ENCODE data around the gene C18orf63.

Gene C18orf63

DNA sequence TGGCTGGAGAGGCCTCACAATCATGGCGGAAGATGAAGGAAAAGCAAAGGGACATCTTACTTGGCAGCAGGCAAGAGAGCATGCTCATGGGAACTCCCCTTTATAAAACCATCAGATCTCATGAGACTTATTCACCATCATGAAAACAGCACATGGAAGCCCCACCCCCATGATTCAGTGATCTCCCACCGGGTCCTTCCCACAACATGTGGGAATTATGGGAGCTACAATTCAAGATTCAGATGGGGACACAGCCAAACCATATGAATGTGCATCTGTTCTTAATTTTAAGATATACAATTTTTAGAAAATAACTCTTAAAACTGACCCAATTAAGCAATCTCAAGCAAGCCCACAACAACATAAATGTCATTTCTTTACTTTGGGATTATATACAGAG, 12.6 kb downstream of the C18orf63 start:
- Histone ChIP-seq H3K4me3 (no peak overlapping the region), H3K4me2 (no peak overlapping the region), H3K36me3 (no peaks in the 10 kb centered on the region), H4K20me1 (no peaks in the 10 kb centered on the region), H3K27me3 (no peaks in the 10 kb centered on the region), H3K27ac (no peak overlapping the region), H3K9ac (no peak overlapping the region), H3K4me1 (peaks cover 0 to 4% (median 0%) of the 10 kb centered on the region in 10 experiments; a peak in 5 of 20 replicates), H3K9me3 (replicated peaks in 1 of 11) (peaks cover 3 to 9% (median 4%) of the 10 kb centered on the region in 11 experiments; a peak in 20 of 22 replicates)
- no peak for TF ChIP-seq Cebpa-rat (IDR thresholded peaks at IDR 0.05)

DNA sequence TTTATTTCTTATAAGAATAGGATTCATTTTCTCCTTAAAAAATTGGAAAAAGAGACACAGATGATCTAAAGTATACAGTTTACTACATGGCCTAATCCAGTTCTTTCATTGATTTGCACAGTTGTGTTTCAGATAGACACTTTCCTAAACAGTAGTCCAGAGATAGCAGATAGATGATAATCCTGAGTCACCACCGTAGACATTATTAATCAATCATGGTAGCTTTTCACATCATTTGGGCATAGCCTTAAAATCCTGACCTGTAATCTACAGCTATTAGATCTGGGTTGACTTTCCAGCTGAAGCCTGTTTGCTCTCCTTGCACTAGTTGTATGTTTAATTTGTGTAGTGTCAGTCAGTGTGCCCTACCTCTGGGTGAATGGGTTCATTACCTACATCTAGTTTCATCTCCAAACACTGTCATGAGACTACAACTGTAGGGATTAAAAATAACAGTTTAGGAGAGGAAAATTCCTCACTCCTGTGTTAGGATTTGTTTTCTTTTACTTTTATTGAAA, 14.1 kb downstream of the C18orf63 start:
- no peaks in the 10 kb centered on the region for H4K20me1 ChIP-seq
- no peak for TF ChIP-seq Cebpa-rat (IDR thresholded peaks at IDR 0.05)
- no peak overlapping the region for H3K4me2 ChIP-seq
- H3K9me3 ChIP-seq (replicated peaks in 1 of 11) = peaks cover 7 to 14% (median 8%) of the 10 kb centered on the region in 11 experiments; a peak in 20 of 22 replicates
- H3K4me3 ChIP-seq = no peak overlapping the region
- H3K36me3 ChIP-seq = no peaks in the 10 kb centered on the region
- no peak overlapping the region for H3K27ac ChIP-seq
- peaks cover 5 to 13% (median 8%) of the 10 kb centered on the region in 10 experiments; a peak in 16 of 20 replicates for H3K4me1 ChIP-seq
- H3K27me3 ChIP-seq = no peaks in the 10 kb centered on the region
- H3K9ac ChIP-seq = no peak overlapping the region

DNA sequence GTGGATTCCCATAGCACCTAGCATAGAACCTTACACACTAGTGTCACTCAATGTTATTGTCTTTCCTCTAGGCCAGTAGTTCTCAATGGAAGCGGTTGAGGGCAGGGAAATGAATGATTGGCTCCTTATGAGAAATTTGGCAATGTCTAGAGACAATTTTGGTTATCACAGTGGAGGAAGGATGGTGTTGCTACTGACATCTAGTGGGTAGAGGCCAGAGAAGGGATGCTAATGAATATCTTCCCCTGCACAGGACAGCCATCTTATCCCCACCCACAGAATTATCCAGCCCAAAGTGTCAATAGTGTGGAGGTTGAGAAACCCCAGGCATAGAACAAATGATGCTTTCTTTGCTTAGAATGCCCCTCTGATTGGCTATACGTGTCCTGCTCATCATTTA, 15.8 kb downstream of the C18orf63 start:
- Histone ChIP-seq H3K9me3 (replicated peaks in 1 of 11) (peaks cover 7 to 14% (median 8%) of the 10 kb centered on the region in 11 experiments; a peak in 20 of 22 replicates), H3K9ac (no peak overlapping the region), H3K4me3 (no peak overlapping the region), H3K36me3 (no peaks in the 10 kb centered on the region), H4K20me1 (no peaks in the 10 kb centered on the region), H3K27me3 (no peaks in the 10 kb centered on the region), H3K4me1 (peaks cover 5 to 16% (median 9%) of the 10 kb centered on the region in 10 experiments; a peak in 16 of 20 replicates), H3K4me2 (no peak overlapping the region), H3K27ac (no peak overlapping the region)
- no peak for TF ChIP-seq Cebpa-rat (IDR thresholded peaks at IDR 0.05)

DNA sequence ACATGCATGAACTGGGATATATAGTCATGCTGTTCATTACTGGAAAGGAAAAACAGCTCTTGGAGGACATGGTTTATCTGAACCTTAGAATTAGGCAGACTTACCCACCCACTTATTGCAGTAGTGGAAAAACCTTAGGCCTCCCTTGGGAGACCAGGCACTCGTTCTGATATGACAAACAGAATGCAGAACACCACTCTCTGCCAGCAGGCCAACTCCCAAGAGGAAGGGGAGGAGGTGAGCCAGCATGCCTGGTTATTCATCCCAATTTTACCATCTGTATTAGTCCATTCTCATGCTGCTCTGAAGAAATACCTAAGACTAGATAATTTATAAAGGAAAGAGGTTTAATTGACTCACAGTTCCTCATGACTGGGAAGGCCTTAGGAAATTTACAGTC, 17.5 kb downstream of the C18orf63 start:
- Histone ChIP-seq H4K20me1 (no peaks in the 10 kb centered on the region), H3K4me2 (peak overlapping the region in 5 of 11 experiments; percentile 4 to 36 (median 17); a peak in 4 of 22 replicates), H3K4me1 (peaks cover 5 to 16% (median 9%) of the 10 kb centered on the region in 10 experiments; a peak in 16 of 20 replicates), H3K36me3 (no peaks in the 10 kb centered on the region), H3K9ac (no peak overlapping the region), H3K4me3 (no peak overlapping the region), H3K27me3 (no peaks in the 10 kb centered on the region), H3K9me3 (replicated peaks in 1 of 11) (peaks cover 7 to 14% (median 8%) of the 10 kb centered on the region in 11 experiments; a peak in 20 of 22 replicates), H3K27ac (no peak overlapping the region)
- no peak for TF ChIP-seq Cebpa-rat (IDR thresholded peaks at IDR 0.05)

DNA sequence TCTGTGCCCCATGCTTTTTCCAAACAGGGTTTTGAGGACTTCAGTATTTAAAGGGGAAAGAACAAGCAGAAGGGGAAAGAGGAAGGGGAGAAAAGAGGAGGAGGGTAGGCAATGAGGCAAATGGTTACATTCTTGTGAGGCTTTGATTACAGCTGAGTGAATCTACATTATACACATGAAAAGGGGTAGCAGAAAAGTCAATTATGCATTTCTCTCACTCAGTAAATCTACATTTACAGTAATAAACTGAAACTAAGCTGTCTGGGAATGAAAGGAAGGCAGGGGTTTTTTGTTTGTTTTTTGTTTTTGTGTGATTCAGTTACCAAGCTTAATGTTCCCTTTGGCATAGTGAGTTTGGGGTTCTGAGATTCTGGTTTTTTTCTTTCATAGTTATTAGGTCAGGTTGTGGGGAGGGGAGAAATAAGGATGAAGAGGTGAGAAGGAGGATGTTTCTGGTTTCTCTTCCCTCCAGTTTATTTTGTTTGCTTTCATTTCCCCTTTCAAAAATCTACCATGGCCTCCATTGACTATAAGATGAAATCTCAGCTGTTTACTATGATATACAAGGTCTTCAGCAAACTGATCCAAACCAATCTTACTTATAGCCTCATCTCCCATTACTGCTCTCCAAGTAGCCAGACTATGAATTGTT, 18.7 kb downstream of the C18orf63 start:
- H3K9ac ChIP-seq = no peak overlapping the region
- no peak for TF ChIP-seq Cebpa-rat (IDR thresholded peaks at IDR 0.05)
- H3K4me2 ChIP-seq = peak overlapping the region in 6 of 11 experiments; percentile 17 to 61 (median 39); a peak in 10 of 22 replicates
- H3K27me3 ChIP-seq = no peaks in the 10 kb centered on the region
- peaks cover 7 to 14% (median 8%) of the 10 kb centered on the region in 11 experiments; a peak in 20 of 22 replicates for H3K9me3 ChIP-seq (replicated peaks in 1 of 11)
- H3K36me3 ChIP-seq = no peaks in the 10 kb centered on the region
- H4K20me1 ChIP-seq = no peaks in the 10 kb centered on the region
- H3K4me3 ChIP-seq = no peak overlapping the region
- 0 out of 22 replicates have a peak overlapping the region, but pooled peaks of 1 of the 11 experiments have one; percentile 7 for H3K27ac ChIP-seq
- peaks cover 5 to 16% (median 9%) of the 10 kb centered on the region in 10 experiments; a peak in 16 of 20 replicates for H3K4me1 ChIP-seq

DNA sequence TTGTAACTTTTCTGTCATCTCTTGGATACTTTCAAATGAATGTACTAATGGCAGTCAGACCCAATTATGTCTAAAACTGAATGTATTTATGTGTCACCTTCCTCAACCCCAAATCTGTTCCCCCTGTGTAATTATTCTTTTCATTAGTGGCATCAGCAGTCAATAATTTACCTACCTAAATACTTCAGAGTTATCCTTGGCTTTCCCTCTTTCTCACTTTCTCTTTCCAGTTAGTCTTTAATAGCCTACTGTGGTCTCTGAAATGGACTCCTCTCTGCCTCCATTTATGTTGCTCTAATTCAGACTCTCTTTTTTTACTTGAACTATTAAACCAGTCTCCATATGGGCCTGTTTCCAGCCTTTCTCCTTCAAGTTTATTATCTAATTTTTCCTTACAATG, 21.0 kb downstream of the C18orf63 start:
- Histone ChIP-seq H3K9me3 (replicated peaks in 1 of 11) (peaks cover 7 to 14% (median 8%) of the 10 kb centered on the region in 11 experiments; a peak in 20 of 22 replicates), H4K20me1 (no peaks in the 10 kb centered on the region), H3K9ac (no peak overlapping the region), H3K36me3 (no peaks in the 10 kb centered on the region), H3K27me3 (no peaks in the 10 kb centered on the region), H3K27ac (no peak overlapping the region), H3K4me1 (peaks cover 5 to 24% (median 10%) of the 10 kb centered on the region in 10 experiments; a peak in 17 of 20 replicates), H3K4me2 (no peak overlapping the region), H3K4me3 (no peak overlapping the region)
- TF ChIP-seq Cebpa-rat (IDR thresholded peaks at IDR 0.05) = no peak

DNA sequence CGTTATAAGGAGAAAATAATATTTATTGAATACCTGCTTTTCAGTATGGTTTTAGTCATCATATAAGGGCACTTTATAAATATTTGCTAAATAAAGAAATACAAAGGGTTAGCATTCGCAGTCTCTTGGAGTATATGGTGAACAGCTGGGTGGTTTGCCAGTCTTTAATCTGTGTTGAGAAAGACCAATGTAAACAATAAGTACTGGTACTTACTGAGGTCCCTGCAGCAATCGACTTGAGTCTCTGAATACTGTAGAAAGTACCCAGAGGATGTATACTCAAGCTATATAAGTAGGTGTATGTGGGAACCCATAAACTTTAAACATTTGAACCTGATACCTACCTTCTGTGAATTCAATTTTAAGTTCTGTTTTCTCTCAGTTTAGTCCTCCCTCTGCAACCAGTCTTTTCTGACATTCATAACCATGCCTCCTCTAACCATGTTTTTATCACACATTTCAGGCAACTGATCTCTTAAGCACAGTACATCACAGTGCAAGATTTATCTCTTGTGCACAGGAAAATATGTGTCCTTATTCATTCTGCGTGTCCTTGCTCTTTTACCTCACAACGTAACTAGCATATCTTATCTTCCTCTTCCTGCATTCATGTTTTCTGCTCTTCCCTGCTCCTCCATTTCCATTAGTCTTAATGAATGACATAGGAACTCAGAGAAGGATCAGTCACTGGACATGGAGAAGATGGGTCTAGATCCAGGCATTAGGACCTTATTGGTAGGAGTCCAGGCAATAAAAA, 21.7 kb downstream of the C18orf63 start:
- no peak for TF ChIP-seq Cebpa-rat (IDR thresholded peaks at IDR 0.05)
- peaks cover 7 to 13% (median 8%) of the 10 kb centered on the region in 11 experiments; a peak in 20 of 22 replicates for H3K9me3 ChIP-seq (replicated peaks in 1 of 11)
- H3K27ac ChIP-seq = no peak overlapping the region
- H3K4me2 ChIP-seq = no peak overlapping the region
- no peaks in the 10 kb centered on the region for H3K36me3 ChIP-seq
- H3K9ac ChIP-seq = no peak overlapping the region
- no peak overlapping the region for H3K4me3 ChIP-seq
- H3K4me1 ChIP-seq = peaks cover 5 to 24% (median 11%) of the 10 kb centered on the region in 10 experiments; a peak in 18 of 20 replicates
- no peaks in the 10 kb centered on the region for H4K20me1 ChIP-seq
- no peaks in the 10 kb centered on the region for H3K27me3 ChIP-seq

DNA sequence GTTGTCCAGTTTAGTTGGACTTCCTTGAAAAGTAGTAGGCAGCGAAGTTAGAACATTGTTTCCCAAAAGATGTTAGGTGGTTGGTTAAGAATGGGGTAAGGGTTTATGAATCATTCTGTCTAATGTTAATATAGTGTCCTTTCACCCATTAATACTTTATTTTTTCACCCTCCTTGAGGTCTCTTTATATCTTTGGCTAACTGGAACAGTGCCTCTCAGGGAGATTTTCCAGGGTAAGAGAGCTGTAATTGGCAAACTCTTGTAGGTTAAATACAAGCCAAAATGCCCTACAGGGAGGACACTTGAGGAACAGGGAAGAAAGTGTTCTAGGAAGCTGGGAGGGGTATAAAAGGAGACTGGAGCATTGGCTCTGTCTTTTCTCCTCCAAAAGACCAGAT, 22.3 kb downstream of the C18orf63 start:
- Histone ChIP-seq H3K4me1 (peaks cover 5 to 24% (median 11%) of the 10 kb centered on the region in 10 experiments; a peak in 18 of 20 replicates), H3K4me2 (no peak overlapping the region), H3K27me3 (no peaks in the 10 kb centered on the region), H3K27ac (no peak overlapping the region), H3K36me3 (no peaks in the 10 kb centered on the region), H3K4me3 (no peak overlapping the region), H3K9me3 (replicated peaks in 1 of 11) (peaks cover 7 to 9% (median 8%) of the 10 kb centered on the region in 11 experiments; a peak in 20 of 22 replicates), H3K9ac (no peak overlapping the region), H4K20me1 (no peaks in the 10 kb centered on the region)
- TF ChIP-seq Cebpa-rat (IDR thresholded peaks at IDR 0.05) = no peak

All from BLaER1 treated with 17β-estradiol and CSF1 and Interleukin-3, amounts not matched to agents 10 nM and 100 nM (cell line).